SK-N-SH (cell line): Measurements from ENCODE around the gene EIF4E. TPM values are rescaled to one million over a fixed set of nuclear protein-coding genes. Genes with fewer than 3 reads are reported as not detected.

Source experiments
- CTCF ChIA-PET: fragments of 300-600, 350-600 bp; formaldehyde crosslinking; extraction: SDS; loops from one replicate; lab custom pipeline; 2021; lab: Yijun Ruan, JAX
- POLR2A ChIA-PET: fragments of 350-600 bp; sonication (Branson Sonifier 250); formaldehyde crosslinking; extraction: SDS; loops from one replicate; lab custom pipeline; 2020; ENCODE audit warnings: antibody characterized with exemption, inconsistent platforms; lab: Yijun Ruan, JAX
- DNase-seq: peaks from one replicate; pipeline ENCODE4 v3.0.0; 2012
- H2AFZ ChIP-seq: fragments of 200-600 bp; sonication (generic); 2 replicates; pipeline ENCODE4 v1.8.1; 2016; ENCODE audit warnings: antibody characterized with exemption, mild to moderate bottlenecking, low read depth
- H3F3A ChIP-seq: fragments of 200-600 bp; sonication (generic); replicated peaks from 2 replicates; pipeline ENCODE3; 2016; ENCODE audit warnings: antibody characterized with exemption, mild to moderate bottlenecking; ENCODE audit not compliant: insufficient read depth
- H3K27ac ChIP-seq, 2 experiments: fragments of 200-500 bp in 1 of 2; fragments of 200-600 bp in 1 of 2; sonication (Bioruptor generic) in 1 of 2; sonication (generic), shearing (Covaris generic) in 1 of 2; 2 replicates each; pipeline versions ENCODE4 v1.5.1 to v1.6.1; 2014 to 2016; ENCODE audit warnings: low read depth in 2 of 2, inconsistent platforms in 1 of 2, low read length in 1 of 2, mild to moderate bottlenecking in 1 of 2, mixed read lengths in 1 of 2
- H3K27me3 ChIP-seq: fragments of 200-600 bp; sonication (generic), shearing (Covaris generic); 2 replicates; pipeline ENCODE4 v1.6.1; 2016; ENCODE audit warnings: mixed run types; ENCODE audit not compliant: insufficient read depth
- H3K36me3 ChIP-seq, 2 experiments: fragments of 200-500 bp in 1 of 2; fragments of 200-600 bp in 1 of 2; sonication (Bioruptor generic) in 1 of 2; sonication (generic) in 1 of 2; replicated peaks in 1 of 2; 2 replicates each; pipeline versions ENCODE3 to v1.5.1; 2014 to 2016; ENCODE audit warnings: low read length in 1 of 2, mild to moderate bottlenecking in 1 of 2; ENCODE audit not compliant: insufficient read depth in 2 of 2, control insufficient read depth in 1 of 2
- H3K4me1 ChIP-seq, 2 experiments: fragments of 200-500 bp in 1 of 2; fragments of 200-600 bp in 1 of 2; sonication (Bioruptor generic) in 1 of 2; sonication (generic), shearing (Covaris generic) in 1 of 2; 2 replicates each; pipeline versions ENCODE4 v1.5.1 to v1.6.1; 2014 to 2016; ENCODE audit warnings: low read depth in 1 of 2, low read length in 1 of 2, mixed run types in 1 of 2; ENCODE audit not compliant: insufficient read depth in 2 of 2, control insufficient read depth in 1 of 2
- H3K4me2 ChIP-seq: fragments of 200-600 bp; sonication (generic), shearing (Covaris generic); 2 replicates; pipeline ENCODE4 v1.6.1; 2017; ENCODE audit warnings: mixed run types
- H3K4me3 ChIP-seq, 2 experiments: fragments of 200-500 bp in 1 of 2; fragments of 200-600 bp in 1 of 2; sonication (Bioruptor generic) in 1 of 2; sonication (generic), shearing (Covaris generic) in 1 of 2; 2 replicates each; pipeline versions ENCODE4 v1.5.1 to v1.8.1; 2014 to 2016; ENCODE audit warnings: low read depth in 2 of 2, inconsistent platforms in 1 of 2, low read length in 1 of 2, mild to moderate bottlenecking in 1 of 2, mixed read lengths in 1 of 2, moderate library complexity in 1 of 2
- H3K79me2 ChIP-seq: fragments of 200-600 bp; sonication (generic); 2 replicates; pipeline ENCODE4 v1.8.1; 2017; ENCODE audit warnings: mild to moderate bottlenecking; ENCODE audit not compliant: insufficient read depth
- H3K9ac ChIP-seq: fragments of 200-600 bp; sonication (generic); 2 replicates; pipeline ENCODE4 v1.6.1; 2017; ENCODE audit warnings: mixed run types
- H3K9me2 ChIP-seq: fragments of 200-600 bp; sonication (generic); 2 replicates; pipeline ENCODE4 v1.6.1; 2017; ENCODE audit warnings: mixed run types
- H3K9me3 ChIP-seq: fragments of 200-600 bp; sonication (generic); 2 replicates; pipeline ENCODE4 v1.6.1; 2017; ENCODE audit warnings: mixed run types, mild to moderate bottlenecking, moderate library complexity
- H4K20me1 ChIP-seq: fragments of 200-600 bp; sonication (generic); 2 replicates; pipeline ENCODE4 v1.6.1; 2017; ENCODE audit warnings: mild to moderate bottlenecking, mixed run types; ENCODE audit not compliant: insufficient read depth
- CHD2 ChIP-seq: fragments of 150-350 bp; IDR thresholded peaks from 2 replicates; pipeline ENCODE4 v1.6.1; 2018; ENCODE audit warnings: low read length; ENCODE audit not compliant: partially characterized antibody
- CTCF ChIP-seq: fragments of 200-600 bp; sonication (generic); IDR thresholded peaks from 2 replicates; pipeline ENCODE4 v1.6.1; 2017; ENCODE audit warnings: antibody characterized with exemption, mild to moderate bottlenecking, moderate library complexity
- ELF1 ChIP-seq: IDR thresholded peaks from 2 replicates; pipeline ENCODE4 v1.4.0; 2012
- EP300 ChIP-seq, 2 experiments: IDR thresholded peaks; 2 replicates each; pipeline versions ENCODE4 v1.4.0 to v1.6.1; 2012; ENCODE audit warnings: borderline replicate concordance in 1 of 2, low read depth in 1 of 2, low read length in 1 of 2
- FOXM1 ChIP-seq: IDR thresholded peaks from 2 replicates; pipeline ENCODE4 v1.4.0; 2012; ENCODE audit warnings: low read depth, mild to moderate bottlenecking
- IRF3 ChIP-seq: fragments of 150-350 bp; IDR thresholded peaks from 2 replicates; pipeline ENCODE4 v1.6.1; 2016; ENCODE audit warnings: mild to moderate bottlenecking, low read depth, low read length
- MEF2A ChIP-seq: IDR thresholded peaks from 2 replicates; pipeline ENCODE4 v1.4.0; 2012; ENCODE audit warnings: low read depth, borderline replicate concordance
- NFIC ChIP-seq: IDR thresholded peaks from 2 replicates; pipeline ENCODE4 v1.4.0; 2012; ENCODE audit warnings: borderline replicate concordance
- NRF1 ChIP-seq: IDR thresholded peaks from 2 replicates; pipeline ENCODE4 v1.6.1; 2012; ENCODE audit warnings: low read depth, mild to moderate bottlenecking, low read length
- RAD21 ChIP-seq: IDR thresholded peaks from 2 replicates; pipeline ENCODE4 v1.6.1; 2012; ENCODE audit warnings: mild to moderate bottlenecking, low read length
- RCOR1 ChIP-seq: fragments of 150-350 bp; IDR thresholded peaks from 2 replicates; pipeline ENCODE4 v1.6.1; 2017; ENCODE audit warnings: antibody characterized with exemption, low read length
- RXRA ChIP-seq: IDR thresholded peaks from 2 replicates; pipeline ENCODE4 v1.4.0; 2012; ENCODE audit warnings: low read depth, mild to moderate bottlenecking, borderline replicate concordance
- SIN3A ChIP-seq: IDR thresholded peaks from 2 replicates; pipeline ENCODE4 v1.6.1; 2012; ENCODE audit warnings: low read depth, mild to moderate bottlenecking, low read length, moderate library complexity, borderline replicate concordance
- SMC3 ChIP-seq: IDR thresholded peaks from 2 replicates; pipeline ENCODE4 v1.6.1; 2012; ENCODE audit warnings: low read depth, low read length, improper control_type of control experiment
- TEAD4 ChIP-seq: IDR thresholded peaks from 2 replicates; pipeline ENCODE4 v1.4.0; 2012; ENCODE audit warnings: mild to moderate bottlenecking, borderline replicate concordance; ENCODE audit not compliant: insufficient read depth
- YY1 ChIP-seq: IDR thresholded peaks from 2 replicates; pipeline ENCODE4 v1.4.0; 2012; ENCODE audit warnings: low read depth, mild to moderate bottlenecking
- WGBS: methylation state at CpG from one replicate; pipeline ENCODE4 v1.1.6; 2017; ENCODE audit warnings: low lambda C conversion rate; 5-methylcytosine and 5-hydroxymethylcytosine counted together
- polyA plus RNA-seq, 3 experiments: library from polyadenylated mRNA; depleted of rRNA; stranded (reverse); fragments of >200 nt; gene quantifications; 2 replicates each; pipeline ENCODE4 v1.2.3, GENCODE V29; 2012
- TF ChIP-seq, protein P1 (sequence below): fragments of 150-350 bp; IDR thresholded peaks from 2 replicates; pipeline ENCODE4 v1.6.1; 2017; ENCODE audit warnings: antibody characterized with exemption, low read length, low read depth, borderline replicate concordance
- TF ChIP-seq, protein P2 (sequence below): IDR thresholded peaks from 2 replicates; pipeline ENCODE4 v1.4.0; 2012; ENCODE audit warnings: low read depth, borderline replicate concordance

Gene EIF4E
- polyA plus RNA-seq, 1 of the 3 experiments (the other 2 are of a cell fraction): 59.8 TPM

DNA sequence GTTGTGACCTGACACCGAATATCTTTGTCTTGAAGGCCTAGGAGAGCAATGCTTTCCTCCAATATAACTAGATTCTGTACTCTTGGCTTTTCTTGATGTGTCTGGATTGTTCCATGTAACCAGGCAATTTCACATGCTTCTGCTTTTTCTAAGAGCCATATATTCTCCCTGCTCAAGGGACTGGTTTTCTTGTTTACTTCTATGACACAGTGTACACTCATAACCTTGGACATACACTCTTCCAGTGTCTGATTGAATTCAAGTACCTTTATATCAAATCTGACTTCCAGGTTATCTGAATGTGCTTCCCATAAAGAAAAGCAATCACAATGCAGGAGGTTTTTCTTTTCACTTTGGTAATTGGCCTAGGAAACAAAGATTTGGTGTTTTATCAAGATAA lies 17.4 kb upstream of the EIF4E start (continued):
- no peak for TF ChIP-seq TEAD4
- TF ChIP-seq, protein P1, sequence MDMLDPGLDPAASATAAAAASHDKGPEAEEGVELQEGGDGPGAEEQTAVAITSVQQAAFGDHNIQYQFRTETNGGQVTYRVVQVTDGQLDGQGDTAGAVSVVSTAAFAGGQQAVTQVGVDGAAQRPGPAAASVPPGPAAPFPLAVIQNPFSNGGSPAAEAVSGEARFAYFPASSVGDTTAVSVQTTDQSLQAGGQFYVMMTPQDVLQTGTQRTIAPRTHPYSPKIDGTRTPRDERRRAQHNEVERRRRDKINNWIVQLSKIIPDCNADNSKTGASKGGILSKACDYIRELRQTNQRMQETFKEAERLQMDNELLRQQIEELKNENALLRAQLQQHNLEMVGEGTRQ: no peak

GRCh38 chr4:98945297-98945850 lies 16.4 kb upstream of the EIF4E start:
- ChIA-PET POLR2A (no interaction called here), CTCF (interaction anchor here (1.2 to 3.2 kb wide), 2 partner anchors 50 to 111 kb away, joined by 4 to 12 read pairs; partner anchors contain the start of gene METAP1)
- H3K4me1 ChIP-seq: no peaks in the 10 kb centered on the region
- H3K4me3 ChIP-seq: no peak overlapping the region
- WGBS: 97% methylated on average over 2 of the region's 2 CpGs
- no peaks in the 10 kb centered on the region for H3K9me2 ChIP-seq
- H3K79me2 ChIP-seq: no peaks in the 10 kb centered on the region
- no peak for DNase-seq
- no peak overlapping the region for H3K4me2 ChIP-seq
- no peak overlapping the region for H3K9ac ChIP-seq
- H4K20me1 ChIP-seq: no peaks in the 10 kb centered on the region
- H2AFZ ChIP-seq: no peak overlapping the region
- H3K36me3 ChIP-seq: no peaks in the 10 kb centered on the region
- H3F3A ChIP-seq: peaks cover 5% of the 10 kb centered on the region
- no peaks in the 10 kb centered on the region for H3K9me3 ChIP-seq
- H3K27ac ChIP-seq: no peak overlapping the region
- no peak for TF ChIP-seq NFIC
- TF ChIP-seq, protein P2, sequence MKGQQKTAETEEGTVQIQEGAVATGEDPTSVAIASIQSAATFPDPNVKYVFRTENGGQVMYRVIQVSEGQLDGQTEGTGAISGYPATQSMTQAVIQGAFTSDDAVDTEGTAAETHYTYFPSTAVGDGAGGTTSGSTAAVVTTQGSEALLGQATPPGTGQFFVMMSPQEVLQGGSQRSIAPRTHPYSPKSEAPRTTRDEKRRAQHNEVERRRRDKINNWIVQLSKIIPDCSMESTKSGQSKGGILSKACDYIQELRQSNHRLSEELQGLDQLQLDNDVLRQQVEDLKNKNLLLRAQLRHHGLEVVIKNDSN: no peak
- TF ChIP-seq, protein P1: no peak
- no peak for TF ChIP-seq RCOR1
- TF ChIP-seq EP300 (IDR thresholded peaks at IDR 0.05; ENCODE audit: borderline replicate concordance in 1 of 2, low read depth in 1 of 2, low read length in 1 of 2): no peak
- TF ChIP-seq TEAD4: no peak
- TF ChIP-seq NRF1: no peak
- no peak for TF ChIP-seq IRF3
- no peaks in the 10 kb centered on the region for H3K27me3 ChIP-seq

DNA sequence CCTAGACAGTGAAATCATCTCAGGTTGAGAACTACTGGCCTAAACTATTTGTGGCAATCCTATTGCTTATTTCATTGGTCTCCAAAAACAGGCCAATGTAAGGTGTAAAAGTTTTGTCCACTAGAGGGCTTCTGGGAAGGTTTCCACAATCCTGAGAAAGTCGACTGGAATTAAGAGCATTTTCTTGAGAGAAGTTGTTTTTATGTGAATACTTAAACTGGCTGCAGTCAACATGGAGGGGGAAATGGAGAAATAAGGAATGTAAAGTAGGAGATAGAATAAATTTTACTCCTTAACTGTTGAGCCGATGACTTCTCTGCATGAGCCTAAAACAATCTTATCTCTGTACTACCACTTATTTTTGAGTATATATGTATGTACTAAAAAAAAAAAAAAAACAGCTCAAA lies 11.0 kb upstream of the EIF4E start:
- peaks cover 3% of the 10 kb centered on the region for H3F3A ChIP-seq
- H3K4me3 ChIP-seq: no peak overlapping the region
- no peaks in the 10 kb centered on the region for H3K36me3 ChIP-seq
- H3K27ac ChIP-seq: no peak overlapping the region
- H3K4me2 ChIP-seq: no peak overlapping the region
- DNase-seq: peak; percentile 42
- H4K20me1 ChIP-seq: no peaks in the 10 kb centered on the region
- H3K9me3 ChIP-seq: no peaks in the 10 kb centered on the region
- no peaks in the 10 kb centered on the region for H3K4me1 ChIP-seq
- ChIA-PET CTCF (interaction anchor here (0.6 to 3.4 kb wide), 6 partner anchors 12 to 116 kb away, joined by 3 to 18 read pairs (median 4); partner anchors contain the start of gene METAP1), POLR2A (no interaction called here)
- H3K79me2 ChIP-seq: no peaks in the 10 kb centered on the region
- no peaks in the 10 kb centered on the region for H3K9me2 ChIP-seq
- WGBS: 57% methylated on average over 2 of the region's 2 CpGs
- H3K27me3 ChIP-seq: no peaks in the 10 kb centered on the region
- H3K9ac ChIP-seq: no peak overlapping the region
- H2AFZ ChIP-seq: no peak overlapping the region
- no peak for TF ChIP-seq YY1
- no peak for TF ChIP-seq FOXM1
- peak; percentile 61 for TF ChIP-seq SMC3
- TF ChIP-seq CTCF: peak; percentile 87
- TF ChIP-seq RAD21: peak; percentile 69
- no peak for TF ChIP-seq TEAD4
- no peak for TF ChIP-seq ELF1
- no peak for TF ChIP-seq RXRA
- no peak for TF ChIP-seq EP300 (IDR thresholded peaks at IDR 0.05; ENCODE audit: borderline replicate concordance in 1 of 2, low read depth in 1 of 2, low read length in 1 of 2)
- no peak for TF ChIP-seq NRF1
- no peak for TF ChIP-seq MEF2A
- TF ChIP-seq, protein P2: no peak
- TF ChIP-seq SIN3A: no peak
- no peak for TF ChIP-seq CHD2
